ENCODE measurements around the gene BORCS8.

DNA sequence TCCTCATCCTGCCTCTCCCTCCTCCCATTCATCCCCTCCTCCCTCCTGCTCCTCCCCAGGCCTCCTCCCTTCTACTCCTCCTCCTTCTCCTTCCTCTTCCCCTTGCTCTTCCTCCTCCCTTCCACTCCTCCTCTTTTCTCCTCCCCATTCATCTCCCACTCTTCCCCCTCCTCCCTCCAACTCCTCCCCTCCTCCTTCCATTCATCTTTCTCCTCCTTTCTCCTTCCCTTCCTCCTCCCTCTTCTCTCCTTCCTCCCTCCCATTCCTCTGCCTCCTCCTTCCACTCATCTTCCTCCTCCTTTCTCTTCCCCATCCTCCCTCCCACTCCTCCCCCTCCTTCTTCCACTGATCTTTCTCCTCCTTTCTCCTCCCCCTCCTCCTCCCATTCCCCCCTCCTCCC is 47.7 kb upstream of the BORCS8 start:
- TF ChIP-seq EZH2phosphoT487 (IDR thresholded peaks at IDR 0.05; ENCODE audit: insufficient read depth, low read depth) (no peak), EZH2 (IDR thresholded peaks at IDR 0.05; ENCODE audit: insufficient read depth, poor library complexity, severe bottlenecking) (no peak)

Measured in GM23248 (cell line).